SK-N-SH (cell line): ENCODE data around the gene HSD11B1L. TPM values are rescaled to one million over a fixed set of nuclear protein-coding genes. Genes with fewer than 3 reads are reported as not detected.

Experiments used
- CTCF ChIA-PET: fragments of 300-600, 350-600 bp; formaldehyde crosslinking; extraction: SDS; loops from one replicate; lab custom pipeline; 2021; lab: Yijun Ruan, JAX
- POLR2A ChIA-PET: fragments of 350-600 bp; sonication (Branson Sonifier 250); formaldehyde crosslinking; extraction: SDS; loops from one replicate; lab custom pipeline; 2020; ENCODE audit warnings: antibody characterized with exemption, inconsistent platforms; lab: Yijun Ruan, JAX
- DNase-seq: peaks from one replicate; pipeline ENCODE4 v3.0.0; 2012
- H2AFZ ChIP-seq: fragments of 200-600 bp; sonication (generic); 2 replicates; pipeline ENCODE4 v1.8.1; 2016; ENCODE audit warnings: antibody characterized with exemption, mild to moderate bottlenecking, low read depth
- H3F3A ChIP-seq: fragments of 200-600 bp; sonication (generic); replicated peaks from 2 replicates; pipeline ENCODE3; 2016; ENCODE audit warnings: antibody characterized with exemption, mild to moderate bottlenecking; ENCODE audit not compliant: insufficient read depth
- H3K27ac ChIP-seq, 2 experiments: fragments of 200-500 bp in 1 of 2; fragments of 200-600 bp in 1 of 2; sonication (Bioruptor generic) in 1 of 2; sonication (generic), shearing (Covaris generic) in 1 of 2; 2 replicates each; pipeline versions ENCODE4 v1.5.1 to v1.6.1; 2014 to 2016; ENCODE audit warnings: low read depth in 2 of 2, inconsistent platforms in 1 of 2, low read length in 1 of 2, mild to moderate bottlenecking in 1 of 2, mixed read lengths in 1 of 2
- H3K27me3 ChIP-seq: fragments of 200-600 bp; sonication (generic), shearing (Covaris generic); 2 replicates; pipeline ENCODE4 v1.6.1; 2016; ENCODE audit warnings: mixed run types; ENCODE audit not compliant: insufficient read depth
- H3K36me3 ChIP-seq, 2 experiments: fragments of 200-500 bp in 1 of 2; fragments of 200-600 bp in 1 of 2; sonication (Bioruptor generic) in 1 of 2; sonication (generic) in 1 of 2; replicated peaks in 1 of 2; 2 replicates each; pipeline versions ENCODE3 to v1.5.1; 2014 to 2016; ENCODE audit warnings: low read length in 1 of 2, mild to moderate bottlenecking in 1 of 2; ENCODE audit not compliant: insufficient read depth in 2 of 2, control insufficient read depth in 1 of 2
- H3K4me1 ChIP-seq, 2 experiments: fragments of 200-500 bp in 1 of 2; fragments of 200-600 bp in 1 of 2; sonication (Bioruptor generic) in 1 of 2; sonication (generic), shearing (Covaris generic) in 1 of 2; 2 replicates each; pipeline versions ENCODE4 v1.5.1 to v1.6.1; 2014 to 2016; ENCODE audit warnings: low read depth in 1 of 2, low read length in 1 of 2, mixed run types in 1 of 2; ENCODE audit not compliant: insufficient read depth in 2 of 2, control insufficient read depth in 1 of 2
- H3K4me2 ChIP-seq: fragments of 200-600 bp; sonication (generic), shearing (Covaris generic); 2 replicates; pipeline ENCODE4 v1.6.1; 2017; ENCODE audit warnings: mixed run types
- H3K4me3 ChIP-seq, 2 experiments: fragments of 200-500 bp in 1 of 2; fragments of 200-600 bp in 1 of 2; sonication (Bioruptor generic) in 1 of 2; sonication (generic), shearing (Covaris generic) in 1 of 2; 2 replicates each; pipeline versions ENCODE4 v1.5.1 to v1.8.1; 2014 to 2016; ENCODE audit warnings: low read depth in 2 of 2, inconsistent platforms in 1 of 2, low read length in 1 of 2, mild to moderate bottlenecking in 1 of 2, mixed read lengths in 1 of 2, moderate library complexity in 1 of 2
- H3K79me2 ChIP-seq: fragments of 200-600 bp; sonication (generic); 2 replicates; pipeline ENCODE4 v1.8.1; 2017; ENCODE audit warnings: mild to moderate bottlenecking; ENCODE audit not compliant: insufficient read depth
- H3K9ac ChIP-seq: fragments of 200-600 bp; sonication (generic); 2 replicates; pipeline ENCODE4 v1.6.1; 2017; ENCODE audit warnings: mixed run types
- H3K9me2 ChIP-seq: fragments of 200-600 bp; sonication (generic); 2 replicates; pipeline ENCODE4 v1.6.1; 2017; ENCODE audit warnings: mixed run types
- H3K9me3 ChIP-seq: fragments of 200-600 bp; sonication (generic); 2 replicates; pipeline ENCODE4 v1.6.1; 2017; ENCODE audit warnings: mixed run types, mild to moderate bottlenecking, moderate library complexity
- H4K20me1 ChIP-seq: fragments of 200-600 bp; sonication (generic); 2 replicates; pipeline ENCODE4 v1.6.1; 2017; ENCODE audit warnings: mild to moderate bottlenecking, mixed run types; ENCODE audit not compliant: insufficient read depth
- CHD2 ChIP-seq: fragments of 150-350 bp; IDR thresholded peaks from 2 replicates; pipeline ENCODE4 v1.6.1; 2018; ENCODE audit warnings: low read length; ENCODE audit not compliant: partially characterized antibody
- CTCF ChIP-seq: fragments of 200-600 bp; sonication (generic); IDR thresholded peaks from 2 replicates; pipeline ENCODE4 v1.6.1; 2017; ENCODE audit warnings: antibody characterized with exemption, mild to moderate bottlenecking, moderate library complexity
- ELF1 ChIP-seq: IDR thresholded peaks from 2 replicates; pipeline ENCODE4 v1.4.0; 2012
- EP300 ChIP-seq, 2 experiments: IDR thresholded peaks; 2 replicates each; pipeline versions ENCODE4 v1.4.0 to v1.6.1; 2012; ENCODE audit warnings: borderline replicate concordance in 1 of 2, low read depth in 1 of 2, low read length in 1 of 2
- FOXJ3 ChIP-seq: sonication (generic); formaldehyde crosslinking; IDR thresholded peaks from 2 replicates; pipeline ENCODE4 v1.5.1; 2020; ENCODE audit warnings: mild to moderate bottlenecking, missing genetic modification reagents
- FOXM1 ChIP-seq: IDR thresholded peaks from 2 replicates; pipeline ENCODE4 v1.4.0; 2012; ENCODE audit warnings: low read depth, mild to moderate bottlenecking
- GATA2 ChIP-seq: sonication (generic); formaldehyde crosslinking; IDR thresholded peaks from 2 replicates; pipeline ENCODE4 v1.5.0; 2020; ENCODE audit warnings: mild to moderate bottlenecking, missing genetic modification reagents
- IRF3 ChIP-seq: fragments of 150-350 bp; IDR thresholded peaks from 2 replicates; pipeline ENCODE4 v1.6.1; 2016; ENCODE audit warnings: mild to moderate bottlenecking, low read depth, low read length
- JUND ChIP-seq: IDR thresholded peaks from 2 replicates; pipeline ENCODE4 v1.4.0; 2012
- MXI1 ChIP-seq: IDR thresholded peaks from 2 replicates; pipeline ENCODE4 v1.6.1; 2012; ENCODE audit warnings: mild to moderate bottlenecking, low read depth, low read length, improper control_type of control experiment
- NFIC ChIP-seq: IDR thresholded peaks from 2 replicates; pipeline ENCODE4 v1.4.0; 2012; ENCODE audit warnings: borderline replicate concordance
- RCOR1 ChIP-seq: fragments of 150-350 bp; IDR thresholded peaks from 2 replicates; pipeline ENCODE4 v1.6.1; 2017; ENCODE audit warnings: antibody characterized with exemption, low read length
- RXRA ChIP-seq: IDR thresholded peaks from 2 replicates; pipeline ENCODE4 v1.4.0; 2012; ENCODE audit warnings: low read depth, mild to moderate bottlenecking, borderline replicate concordance
- SIN3A ChIP-seq: IDR thresholded peaks from 2 replicates; pipeline ENCODE4 v1.6.1; 2012; ENCODE audit warnings: low read depth, mild to moderate bottlenecking, low read length, moderate library complexity, borderline replicate concordance
- SMC3 ChIP-seq: IDR thresholded peaks from 2 replicates; pipeline ENCODE4 v1.6.1; 2012; ENCODE audit warnings: low read depth, low read length, improper control_type of control experiment
- TCF12 ChIP-seq: IDR thresholded peaks from 2 replicates; pipeline ENCODE4 v1.4.0; 2012
- TEAD4 ChIP-seq: IDR thresholded peaks from 2 replicates; pipeline ENCODE4 v1.4.0; 2012; ENCODE audit warnings: mild to moderate bottlenecking, borderline replicate concordance; ENCODE audit not compliant: insufficient read depth
- USF1 ChIP-seq: IDR thresholded peaks from 2 replicates; pipeline ENCODE4 v1.4.0; 2012; ENCODE audit warnings: low read depth, borderline replicate concordance
- YY1 ChIP-seq: IDR thresholded peaks from 2 replicates; pipeline ENCODE4 v1.4.0; 2012; ENCODE audit warnings: low read depth, mild to moderate bottlenecking
- ZBTB33 ChIP-seq: IDR thresholded peaks from 2 replicates; pipeline ENCODE4 v1.4.0; 2012; ENCODE audit warnings: low read depth, borderline replicate concordance
- WGBS: methylation state at CpG from one replicate; pipeline ENCODE4 v1.1.6; 2017; ENCODE audit warnings: low lambda C conversion rate; 5-methylcytosine and 5-hydroxymethylcytosine counted together
- polyA plus RNA-seq, 3 experiments: library from polyadenylated mRNA; depleted of rRNA; stranded (reverse); fragments of >200 nt; gene quantifications; 2 replicates each; pipeline ENCODE4 v1.2.3, GENCODE V29; 2012

Gene HSD11B1L
- polyA plus RNA-seq, 1 of the 3 experiments (the other 2 are of a cell fraction), result 53.3 TPM

GRCh38 chr19:5691822-5692722 lies 11.2 kb downstream of the HSD11B1L start:
- Histone ChIP-seq H3K9ac (peak overlapping the region; percentile 94; the same call in 1 of the 2 replicates), H3K9me3 (no peaks in the 10 kb centered on the region), H3K36me3 (peaks cover 9 to 54% of the 10 kb centered on the region in 2 experiments), H3K9me2 (no peaks in the 10 kb centered on the region), H3K4me2 (peak overlapping the region; percentile 93), H3K4me3 (peak overlapping the region; percentile 97), H3K27me3 (no peaks in the 10 kb centered on the region), H3F3A (peaks cover 42% of the 10 kb centered on the region), H3K27ac (peak overlapping the region; percentile 6 to 58; a peak in 3 of 4 replicates), H4K20me1 (peaks cover 68% of the 10 kb centered on the region), H2AFZ (no peak overlapping the region), H3K4me1 (peaks cover 0 to 27% of the 10 kb centered on the region in 2 experiments; a peak in 1 of 4 replicates), H3K79me2 (peaks cover 53% of the 10 kb centered on the region)
- peak; percentile 64 for DNase-seq
- WGBS, result 51% methylated on average over 21 of the region's 42 CpGs
- ChIA-PET CTCF (interaction anchor here (0.8 to 3.8 kb wide), 3 partner anchors 10 to 27 kb away, joined by 3 to 31 read pairs (median 3); partner anchors contain the start of genes CATSPERD and LONP1), POLR2A (interaction anchor here (1.2 to 1.6 kb wide), 4 partner anchors 8 to 89 kb away, joined by 4 to 12 read pairs (median 5); partner anchors contain the start of genes CATSPERD and LONP1)
- TF ChIP-seq CTCF, result no peak
- TF ChIP-seq TEAD4, result no peak
- TF ChIP-seq RCOR1, result no peak
- no peak for TF ChIP-seq FOXJ3 (CRISPR knock-in tag)
- no peak for TF ChIP-seq GATA2 (CRISPR knock-in tag)
- no peak for TF ChIP-seq NFIC
- no peak for TF ChIP-seq EP300 (IDR thresholded peaks at IDR 0.05; ENCODE audit: borderline replicate concordance in 1 of 2, low read depth in 1 of 2, low read length in 1 of 2)
- 0 out of 2 replicates have a peak, but pooled peaks have one; percentile 21 for TF ChIP-seq JUND
- no peak for TF ChIP-seq YY1
- no peak for TF ChIP-seq CHD2
- no peak for TF ChIP-seq MXI1
- TF ChIP-seq SMC3, result no peak
- no peak for TF ChIP-seq ELF1
- TF ChIP-seq USF1, result no peak
- peak; percentile 23; the same call in 1 of the 2 replicates for TF ChIP-seq ZBTB33
- TF ChIP-seq TCF12, result no peak
- no peak for TF ChIP-seq FOXM1
- no peak for TF ChIP-seq RXRA
- peak; percentile 46; the same call in 1 of the 2 replicates for TF ChIP-seq SIN3A
- no peak for TF ChIP-seq IRF3
